LoVo (cell line): ENCODE data around the gene CADPS2.

Experiments used
- DNase-seq: peaks from one replicate; pipeline ENCODE4 v3.0.0-alpha.2; 2016; ENCODE audit warnings: low spot score

The CADPS2 gene

DNA sequence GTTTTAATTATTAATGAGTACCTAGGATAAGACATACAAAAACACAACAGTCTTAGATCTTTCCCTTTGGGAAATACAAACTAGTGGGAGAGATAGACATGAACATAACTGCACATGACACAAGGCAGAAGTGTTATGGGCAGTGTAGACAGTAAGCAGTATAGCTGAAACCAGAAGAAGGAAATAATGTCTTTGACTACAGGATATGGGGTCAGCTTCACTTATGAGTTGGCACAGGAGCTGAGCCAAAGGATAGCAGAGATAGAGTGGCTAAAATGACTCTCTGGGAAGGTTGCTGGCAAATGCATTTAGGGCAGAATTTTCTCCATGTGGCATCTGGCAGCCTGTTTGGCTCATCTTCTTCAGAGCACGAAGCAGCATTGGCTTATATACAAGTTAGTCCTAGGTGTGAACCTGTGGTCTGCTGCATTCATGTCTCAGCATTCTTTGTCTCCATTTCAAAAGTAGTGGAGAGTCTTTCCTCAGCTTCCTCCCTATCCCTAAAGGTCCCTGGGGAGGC is 521.4 kb downstream of the CADPS2 start:
- no peak for DNase-seq

DNA sequence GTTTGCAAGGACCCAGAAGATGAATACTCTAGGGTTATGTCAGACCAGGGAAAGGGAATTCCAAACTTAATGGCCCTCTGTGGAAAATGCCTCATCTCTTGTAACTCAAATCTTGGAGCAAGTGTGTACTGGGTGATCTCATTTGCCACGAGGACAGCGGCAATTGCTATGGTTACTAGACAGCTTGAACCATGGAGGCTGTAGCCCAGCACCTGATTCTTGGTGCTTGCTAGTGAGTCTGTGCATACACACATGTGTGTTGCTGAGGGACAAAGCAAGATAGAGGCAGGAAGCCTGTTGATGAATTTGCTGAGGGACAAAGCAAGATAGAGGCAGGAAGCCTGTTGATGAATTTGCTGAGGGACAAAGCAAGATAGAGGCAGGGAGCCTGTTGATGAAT is 523.1 kb downstream of the CADPS2 start:
- DNase-seq: no peak

DNA sequence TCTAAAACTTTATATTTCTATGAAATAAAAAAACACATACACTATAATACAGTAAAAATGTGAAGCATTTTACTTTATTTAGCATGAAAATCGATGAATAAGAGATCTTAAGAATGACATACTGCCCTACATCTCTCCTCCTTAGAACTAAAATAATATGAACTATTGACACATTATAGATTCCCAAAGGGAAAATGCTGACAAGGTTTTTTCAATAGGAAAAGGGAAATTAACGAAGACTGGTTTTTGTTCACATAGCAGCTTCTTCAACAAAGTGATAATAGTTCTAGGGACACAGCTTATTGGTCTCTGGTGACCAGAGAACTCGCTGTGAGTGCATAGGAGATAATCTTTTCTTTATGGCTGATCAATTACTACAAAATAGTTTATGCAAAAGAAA is 523.8 kb downstream of the CADPS2 start:
- DNase-seq: no peak

DNA sequence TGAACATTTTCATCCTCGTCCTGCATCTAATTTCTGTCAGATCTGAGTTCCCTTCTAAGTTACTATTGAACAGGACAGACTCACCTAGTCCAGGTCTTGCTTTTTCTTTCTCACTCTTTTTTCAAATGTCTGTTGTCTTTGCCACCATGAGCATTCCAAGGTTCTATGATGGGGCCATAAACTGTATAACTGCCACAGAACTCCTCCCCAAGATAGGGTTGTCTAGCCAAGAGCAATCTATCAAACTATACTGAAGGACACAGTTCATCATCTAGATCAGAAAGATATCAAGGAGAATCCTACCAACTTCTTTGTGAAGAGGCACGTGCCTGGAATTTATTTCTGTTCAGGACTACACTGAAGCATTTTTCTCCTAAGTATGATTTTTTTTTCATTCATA is 531.6 kb downstream of the CADPS2 start:
- DNase-seq: no peak

DNA sequence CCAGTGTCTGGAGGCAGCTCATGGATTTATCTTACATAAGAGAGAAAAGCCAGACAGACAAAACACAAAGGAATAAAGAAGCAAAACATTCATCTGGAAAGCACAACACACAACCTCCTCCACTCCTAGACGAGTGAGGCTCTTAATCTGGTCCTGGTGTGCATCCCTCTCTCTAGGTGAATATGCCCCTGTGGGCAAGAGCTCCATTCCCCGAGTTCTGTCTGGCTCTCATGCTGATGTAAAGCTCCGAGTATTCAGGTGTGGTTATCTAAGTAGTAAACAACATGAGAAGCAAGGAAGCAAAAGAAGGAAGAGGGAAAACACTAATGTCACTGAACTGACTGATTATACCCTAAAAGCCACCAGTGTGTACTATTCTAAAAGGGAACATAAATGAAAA is 533.8 kb downstream of the CADPS2 start:
- no peak for DNase-seq

DNA sequence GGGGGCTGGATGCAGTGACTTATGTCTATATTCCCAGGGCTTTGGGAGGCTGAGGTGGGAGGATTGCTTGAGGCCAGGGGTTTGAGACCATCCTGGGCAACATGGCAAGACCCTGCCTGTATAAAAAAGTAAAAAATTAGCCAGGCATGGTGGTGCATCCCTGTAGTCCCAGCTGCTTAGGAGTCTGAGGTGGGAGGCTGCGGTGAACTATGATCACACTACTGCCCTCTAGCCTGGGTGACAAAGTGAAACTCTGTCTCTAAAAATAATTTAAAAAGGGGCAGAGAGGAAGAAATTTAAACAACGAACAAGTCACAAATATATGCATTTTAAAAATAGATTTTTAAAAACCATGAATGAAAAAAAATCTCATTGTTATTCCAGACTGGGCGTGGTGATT is 535.6 kb downstream of the CADPS2 start:
- DNase-seq: no peak

DNA sequence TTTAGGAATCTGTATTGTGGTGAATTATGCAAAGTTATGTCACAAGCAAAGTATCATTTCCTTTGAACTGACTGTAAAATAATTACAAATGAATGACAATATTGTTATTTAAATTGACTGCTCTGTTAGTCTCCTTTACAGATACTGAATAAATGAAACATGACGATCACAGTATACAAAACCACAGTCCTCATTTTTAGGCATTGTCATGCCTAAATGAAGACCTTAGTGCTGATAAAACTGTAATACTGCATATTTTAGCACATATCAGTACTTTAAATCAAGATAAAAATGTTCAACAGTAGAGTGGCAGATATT is 542.0 kb downstream of the CADPS2 start:
- DNase-seq: no peak

DNA sequence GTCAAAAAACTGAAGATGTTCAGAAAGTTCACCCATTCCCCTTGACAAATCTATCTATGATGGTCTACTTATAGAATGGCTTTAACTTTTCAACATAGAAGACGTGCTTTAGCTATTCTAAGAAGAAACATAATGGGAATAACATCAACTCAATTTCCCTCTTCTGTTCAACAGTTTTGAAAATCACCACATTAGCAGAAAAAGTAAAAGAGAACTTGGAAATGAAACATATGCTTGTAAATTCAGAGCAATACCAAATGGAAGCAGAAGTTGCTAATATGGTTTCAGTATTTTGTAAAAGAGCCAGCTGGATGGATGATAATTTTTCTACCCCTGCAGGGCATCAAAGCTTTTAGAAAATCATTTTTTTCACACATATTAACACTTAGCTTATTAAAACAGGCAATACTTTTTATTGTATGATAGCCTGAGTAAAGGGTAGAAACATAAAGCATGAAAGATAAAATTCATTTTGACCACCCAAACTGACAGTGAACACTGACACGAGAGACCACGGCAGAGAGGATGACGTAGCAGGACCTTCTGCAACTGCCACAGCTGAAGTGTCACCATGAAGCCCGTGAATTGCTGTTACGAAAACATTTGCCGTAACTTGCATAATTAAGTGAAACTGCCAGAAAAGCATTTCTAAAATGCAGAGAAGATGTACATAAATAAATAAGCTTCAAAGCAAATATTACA is 542.5 kb downstream of the CADPS2 start:
- DNase-seq: no peak

DNA sequence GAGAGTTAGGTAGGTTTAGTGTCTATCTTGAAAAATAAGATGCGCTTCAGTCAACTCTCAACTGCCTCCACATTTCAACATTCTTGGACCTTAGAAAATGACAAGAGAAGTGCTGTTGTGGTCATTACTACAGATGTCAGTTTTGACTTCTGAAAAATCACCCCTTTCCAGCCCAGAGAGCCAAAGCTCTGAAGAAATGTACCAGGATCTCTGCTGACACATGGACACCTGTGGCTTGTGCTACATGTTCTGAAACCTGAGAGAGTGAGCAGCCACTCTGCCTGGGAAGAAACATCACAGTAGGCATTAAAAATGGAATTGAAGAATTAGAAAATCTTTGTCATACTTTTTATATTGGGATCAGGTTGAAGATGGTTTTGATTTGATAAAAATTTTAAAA is 545.8 kb downstream of the CADPS2 start:
- no peak for DNase-seq

DNA sequence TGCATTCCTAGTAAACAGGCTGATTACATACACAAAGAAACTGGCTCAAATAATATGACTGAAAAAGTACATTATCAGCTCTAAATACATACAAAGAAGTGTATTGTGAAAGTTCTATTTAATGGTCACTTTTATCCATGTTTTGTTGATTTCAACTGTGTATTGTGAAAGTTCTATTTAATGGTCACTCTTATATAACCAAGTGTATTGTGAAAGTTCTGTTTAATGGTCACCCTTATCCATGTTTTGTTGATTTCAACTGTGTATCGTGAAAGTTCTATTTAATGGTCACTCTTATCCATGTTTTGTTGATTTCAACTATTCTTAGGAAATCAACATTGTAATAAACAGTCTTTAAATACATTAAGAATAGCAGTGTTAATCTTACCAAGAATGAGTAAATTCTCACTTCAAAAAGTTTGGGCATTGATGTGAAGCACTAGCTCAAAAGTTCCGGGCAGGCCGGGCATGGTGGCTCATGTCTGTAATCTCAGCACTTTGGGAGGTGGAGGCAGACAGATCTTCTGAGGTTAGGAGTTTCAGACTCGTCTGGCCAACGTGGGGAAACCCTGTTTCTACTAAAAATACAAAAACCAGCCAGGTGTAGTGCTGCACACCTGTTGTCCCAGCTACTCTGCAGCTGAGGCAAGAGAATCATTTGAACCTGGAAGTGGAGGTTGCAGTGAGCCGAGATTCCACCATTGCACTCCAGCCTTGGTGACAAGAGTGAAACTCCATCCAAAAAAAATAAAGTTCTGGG is 546.9 kb downstream of the CADPS2 start:
- no peak for DNase-seq

DNA sequence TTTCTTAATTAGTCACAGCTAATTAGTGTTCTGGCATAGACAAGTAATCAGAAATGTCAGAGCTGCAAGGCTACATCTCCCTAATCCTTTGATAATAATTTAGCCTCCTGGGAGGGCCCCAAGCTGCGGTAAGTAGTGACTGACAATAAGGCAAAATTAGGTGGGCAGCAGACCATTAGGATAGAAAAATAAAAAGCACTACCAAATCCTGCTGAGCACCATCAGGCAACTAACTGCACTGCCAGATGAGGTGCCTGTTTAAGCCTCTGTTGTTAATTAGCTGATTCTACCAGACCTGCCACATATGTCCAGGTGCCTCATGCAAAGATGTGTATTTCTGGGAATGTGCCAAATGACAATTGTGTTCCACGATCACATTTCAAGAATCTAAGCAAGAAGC is 549.2 kb downstream of the CADPS2 start:
- DNase-seq: no peak

DNA sequence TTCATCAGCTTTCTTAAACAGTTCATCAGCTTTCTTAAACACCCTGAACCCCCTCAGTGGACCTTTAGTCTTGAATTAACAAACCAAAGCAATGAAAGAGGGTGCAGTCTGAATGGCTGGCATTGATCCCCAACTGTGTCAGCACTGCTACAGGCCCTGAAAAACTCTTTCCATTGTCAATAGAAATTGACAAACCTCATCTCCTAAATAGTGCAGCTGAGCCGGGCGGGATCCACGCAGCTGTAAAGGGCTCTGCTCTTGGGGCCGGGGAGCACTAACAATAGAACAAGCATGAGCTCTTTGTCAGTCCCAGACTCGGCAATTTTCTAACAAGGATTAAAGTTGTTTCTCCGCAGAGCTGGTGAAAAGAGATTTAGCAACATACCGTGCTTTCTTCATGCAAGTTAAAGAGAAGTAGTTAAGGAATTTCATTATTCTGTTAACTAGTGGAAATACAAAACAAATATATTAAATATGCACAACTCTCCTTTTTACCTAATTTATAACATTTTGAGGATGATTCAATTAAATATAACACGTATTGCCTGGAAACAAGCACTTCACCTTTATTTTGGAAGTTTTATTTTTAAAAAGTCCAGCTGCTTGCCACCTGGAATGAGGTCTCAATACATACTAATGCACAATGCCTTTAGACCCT is 557.0 kb downstream of the CADPS2 start:
- no peak for DNase-seq

DNA sequence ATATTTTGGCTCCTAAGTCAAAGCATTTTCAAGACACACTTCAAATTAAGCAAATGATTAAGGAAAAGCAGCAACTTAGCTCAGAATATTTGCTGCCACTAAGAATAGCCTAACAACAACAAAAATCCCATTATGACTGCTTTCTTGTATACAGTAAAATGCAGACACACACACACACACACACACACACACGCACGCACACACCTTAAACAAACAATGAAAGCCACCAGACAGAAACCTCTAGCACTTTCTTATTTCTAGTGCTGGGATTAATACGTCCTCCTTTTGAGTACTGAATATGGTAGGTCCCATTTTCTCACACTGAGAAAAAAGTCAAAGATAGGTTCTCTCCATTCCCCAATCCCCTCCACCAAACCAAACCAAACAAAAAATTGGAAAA is 558.3 kb downstream of the CADPS2 start:
- no peak for DNase-seq

DNA sequence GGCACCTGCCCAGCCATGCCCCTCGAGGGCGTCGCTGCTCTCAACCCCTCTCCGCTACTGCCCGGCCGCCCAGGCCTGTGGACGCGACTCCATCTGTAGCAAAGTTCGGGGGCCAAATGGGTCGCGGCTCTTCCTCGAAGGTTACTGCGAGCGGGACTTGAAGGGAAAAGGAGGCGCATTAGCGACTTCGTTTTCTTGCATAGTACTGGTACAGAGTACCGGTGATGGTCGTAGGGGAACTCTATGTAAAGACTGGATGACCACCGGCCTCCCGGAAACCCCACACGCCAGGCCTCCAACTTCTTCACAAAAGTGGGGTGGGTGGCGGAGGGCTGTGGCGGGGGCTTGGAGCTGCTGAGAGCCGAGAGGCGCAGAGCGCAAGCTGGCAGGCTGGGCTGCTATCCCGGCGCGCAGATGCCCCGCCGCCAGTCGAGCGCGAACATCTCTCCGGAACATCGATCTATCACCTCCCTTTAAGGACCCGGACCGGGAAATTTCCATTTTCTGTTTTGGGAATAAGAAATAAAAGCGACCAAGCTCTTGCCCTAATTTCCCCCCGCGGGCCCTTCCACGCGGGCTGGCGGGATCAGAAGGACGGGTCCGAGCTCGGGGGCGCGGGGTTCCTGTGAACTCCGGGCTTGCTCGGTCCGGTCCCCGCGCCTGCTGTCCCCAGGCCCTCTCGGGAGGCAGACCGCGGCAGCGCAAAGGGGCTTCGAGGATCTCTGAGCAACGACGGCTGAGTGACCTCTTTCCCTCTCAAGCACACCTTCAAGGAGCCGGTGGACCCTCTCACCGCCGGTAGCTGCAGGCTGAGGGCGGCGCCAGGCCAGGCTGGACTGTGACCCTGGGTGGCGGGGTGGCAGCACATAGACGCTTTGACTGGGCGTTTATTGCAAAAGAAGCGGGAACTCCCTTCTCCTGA is 569.5 kb downstream of the CADPS2 start:
- no peak for DNase-seq

DNA sequence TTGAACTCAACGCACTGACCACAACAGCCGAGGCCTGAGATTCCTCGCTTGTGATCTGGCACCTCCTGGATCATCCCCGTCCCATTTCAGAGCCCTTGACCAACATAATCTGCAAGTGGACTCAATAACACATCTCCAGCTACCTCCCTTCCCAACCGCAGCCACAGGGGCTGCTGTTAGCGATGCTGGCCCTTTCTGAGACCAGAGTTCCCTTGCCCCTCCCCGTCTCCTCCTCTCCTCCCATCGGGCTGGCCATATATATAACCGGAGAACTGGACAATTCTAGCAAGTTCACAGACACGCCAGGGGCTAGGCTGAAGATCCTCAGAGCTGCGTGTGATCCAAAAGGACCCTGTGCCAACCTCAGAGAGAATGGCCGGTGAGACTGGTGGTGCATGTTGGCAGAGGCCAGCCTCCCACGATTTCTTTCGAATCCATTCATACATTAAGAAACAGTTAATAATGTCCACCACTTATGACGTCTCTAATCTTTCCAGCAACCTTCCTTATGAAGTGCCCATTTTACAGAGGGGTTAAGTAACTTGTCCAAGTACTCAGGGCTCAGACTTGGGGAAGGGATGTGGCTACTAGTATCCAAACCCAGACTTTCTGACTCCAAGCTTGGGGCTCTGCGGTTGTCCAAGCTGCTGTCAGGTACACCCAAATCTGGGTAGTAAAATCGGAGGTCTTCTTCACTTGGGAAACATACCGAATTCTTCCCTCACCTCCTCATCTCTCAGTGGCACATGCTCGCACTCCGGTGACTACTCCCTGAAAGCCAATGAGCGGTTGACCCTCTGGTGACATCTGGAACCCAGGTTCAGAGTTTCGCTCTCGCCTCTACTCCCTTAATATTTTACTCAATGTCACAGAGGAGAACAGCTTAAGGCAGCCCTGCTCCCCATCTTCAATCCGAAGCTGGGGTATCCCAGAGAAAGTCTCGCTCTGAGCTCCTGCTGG is 570.5 kb downstream of the CADPS2 start:
- DNase-seq: no peak

DNA sequence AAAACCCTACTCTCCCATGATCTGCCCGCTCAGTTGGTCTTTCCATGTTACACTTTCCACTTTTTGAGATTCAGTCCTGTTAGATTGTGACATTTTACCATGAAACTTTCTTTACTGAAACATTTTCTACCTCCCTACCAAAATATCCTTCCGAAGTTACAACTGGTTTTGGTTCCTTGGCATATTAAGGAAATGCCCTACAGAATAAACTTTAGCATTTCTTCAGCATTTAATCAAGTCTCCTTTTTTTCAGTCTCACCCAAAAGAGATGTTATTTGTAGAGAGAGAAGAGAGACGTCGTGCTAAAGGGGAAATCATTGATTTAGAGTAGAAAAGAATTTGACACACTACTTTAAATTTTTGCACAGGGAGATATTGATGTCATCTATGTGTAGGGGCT is 572.0 kb downstream of the CADPS2 start:
- DNase-seq: no peak

DNA sequence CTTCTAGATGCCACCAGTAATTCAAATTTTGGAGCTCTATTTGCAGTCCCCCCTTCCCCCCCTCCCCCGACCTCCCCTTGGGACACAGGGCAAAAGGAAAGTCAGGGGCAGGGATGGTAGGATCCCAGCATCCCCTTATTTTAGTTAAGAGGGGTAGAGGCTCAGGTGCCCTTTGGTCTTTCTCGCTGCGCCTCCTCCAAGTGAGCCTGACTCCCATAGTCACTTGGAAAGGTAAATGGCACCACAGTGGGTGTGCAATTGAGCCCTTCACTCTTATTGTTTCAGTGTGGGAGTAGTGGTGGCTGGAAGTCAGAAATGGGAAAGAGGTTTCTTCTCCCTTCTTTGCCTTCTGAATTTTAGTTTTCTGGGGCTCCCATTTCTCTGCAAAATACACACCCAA is 573.5 kb downstream of the CADPS2 start:
- no peak for DNase-seq

DNA sequence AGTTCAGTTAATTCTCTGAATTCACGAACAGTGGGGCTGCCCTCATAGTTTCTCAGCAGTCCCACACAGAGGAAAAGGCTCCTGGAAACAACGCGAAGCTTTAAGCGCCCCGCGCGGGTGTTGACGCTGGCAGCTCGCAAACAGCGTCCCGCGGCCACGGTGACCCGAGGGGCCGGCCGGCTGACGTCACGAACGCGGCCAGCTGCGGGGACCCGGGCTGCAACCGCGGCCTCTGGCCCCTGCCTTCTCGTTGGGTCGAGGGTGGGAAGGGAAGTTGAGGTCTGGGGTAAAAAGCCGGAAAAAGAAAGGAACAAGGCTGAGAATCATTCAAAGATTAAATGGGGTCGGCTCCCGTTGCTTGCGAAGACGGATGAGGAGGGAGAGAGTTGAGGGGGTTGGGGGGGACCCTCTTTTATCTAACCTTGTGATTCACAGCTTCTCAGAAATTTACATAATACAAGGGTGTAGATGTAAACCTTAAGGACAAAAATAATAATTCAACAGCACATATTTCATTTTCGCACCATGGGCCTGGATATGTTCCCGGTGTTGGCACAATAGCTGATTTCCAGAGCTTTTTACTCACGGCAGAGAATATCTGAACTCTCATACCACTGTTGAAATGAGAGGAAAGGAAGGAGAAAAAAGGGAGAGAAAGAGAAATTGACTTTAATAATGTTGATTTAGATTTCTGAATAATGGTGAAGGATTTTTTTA is 574.4 kb downstream of the CADPS2 start:
- DNase-seq: no peak

DNA sequence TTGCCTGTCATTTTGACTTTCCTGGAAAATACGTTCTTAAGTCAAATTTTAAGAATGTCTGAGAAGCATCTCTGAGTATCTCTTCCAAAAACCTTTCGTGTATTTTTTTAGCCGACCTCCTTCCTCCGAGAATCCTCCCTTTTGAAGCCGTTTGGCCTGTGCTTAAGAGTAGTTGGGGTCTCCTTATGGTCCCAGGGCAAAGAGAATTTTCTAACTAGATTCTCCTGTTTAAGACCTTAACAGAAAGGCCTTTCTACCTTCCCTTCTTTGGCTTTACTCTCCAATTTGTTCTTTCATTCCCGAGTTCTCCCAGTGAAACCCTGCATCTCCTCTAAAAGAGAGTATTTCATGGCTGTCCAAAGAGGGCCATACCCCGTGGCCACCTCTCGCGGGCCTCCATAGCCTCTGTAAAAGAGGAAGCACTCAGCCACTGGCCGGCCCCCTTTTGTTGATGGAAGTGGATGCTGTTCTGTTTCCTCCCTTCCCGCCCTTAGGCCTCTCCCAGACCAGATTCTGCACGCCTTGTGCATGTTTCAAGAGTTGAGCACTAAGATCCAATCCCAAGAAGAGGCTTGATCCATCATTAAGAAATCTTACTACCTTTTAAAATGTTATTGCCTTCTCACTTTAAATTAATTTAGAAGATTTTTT is 575.1 kb downstream of the CADPS2 start:
- DNase-seq: no peak
